Sciatic nerve (tissue), 2 donors: ENCODE data around the gene RIT2. TPM values are rescaled to one million over a fixed set of nuclear protein-coding genes. Genes with fewer than 3 reads are reported as not detected.

ENCODE experiments used
- ATAC-seq: fragments of 200-7000 bp; cut with Tn5 transposase; one replicate; pipeline ENCODE4 v1.9.1; 2020; ENCODE audit warnings: mild to moderate bottlenecking, moderate library complexity
- DNase-seq: peaks from one replicate; pipeline ENCODE4 v3.0.0-alpha.2; 2020; ENCODE audit warnings: low spot score
- intact Hi-C: fragments of 100-400 bp; cut with DNase I; formaldehyde crosslinking; loops from one replicate; pipeline ENCODE4 v1.14.2; 2022
- total RNA-seq: library from RNA; stranded (reverse); fragmentation: NEBNext Ultra II Directional; extraction: Animal tissue kit (Norgen Biotek cat#: 25700); gene quantifications from one replicate; pipeline ENCODE4 v1.2.1, GENCODE V29; 2021
- donor health status: DM: no; HTN: no; CAD: no.
- donor health status: DM: no; HTN: no; CAD: no.

RIT2 gene
- not detected for total RNA-seq

DNA sequence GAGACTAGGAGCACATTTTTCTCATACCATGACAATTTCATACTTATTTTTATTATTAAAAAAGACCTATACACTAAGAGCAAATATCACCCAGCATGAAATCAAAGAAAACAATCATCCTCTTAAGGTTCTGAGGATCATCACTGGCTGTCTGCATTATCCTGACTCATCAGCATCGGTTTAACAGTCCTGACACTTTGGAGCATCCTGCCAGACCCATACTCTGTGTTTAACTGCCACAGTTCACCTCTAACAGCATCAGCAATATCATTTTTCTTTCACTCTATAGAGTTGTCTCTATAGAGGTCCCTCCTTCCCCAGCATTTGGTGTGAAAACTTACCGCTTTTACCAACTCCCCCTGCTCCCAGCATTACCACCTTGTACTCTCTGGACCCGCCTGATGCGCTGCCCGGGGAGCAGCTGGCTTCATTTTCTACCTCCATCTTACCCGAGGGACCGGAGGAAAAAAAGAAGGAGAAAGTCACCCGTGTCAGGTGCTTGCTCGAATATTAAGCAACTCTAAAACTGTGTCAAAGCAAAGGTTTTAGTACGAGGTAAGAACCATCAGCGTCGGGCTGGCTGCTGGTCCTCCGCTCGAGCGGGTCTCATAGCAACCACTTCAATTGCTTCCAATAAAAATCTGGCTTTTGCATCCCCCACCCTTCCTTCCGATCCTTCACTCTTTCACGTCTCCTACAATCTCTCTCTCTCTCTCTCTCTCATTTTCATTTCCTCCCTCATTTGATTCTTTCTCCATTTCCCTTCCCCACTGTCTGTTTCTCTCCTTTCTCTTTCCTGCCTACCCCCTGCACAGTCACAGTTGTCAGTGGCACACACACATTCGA is at the start of gene RIT2:
Gene RIT2 (minus strand): TSS at position 610 of the 846 bp plus-strand sequence.
- ATAC-seq (no peak), DNase-seq (no peak)
- intact Hi-C loops: no loop called here

DNA sequence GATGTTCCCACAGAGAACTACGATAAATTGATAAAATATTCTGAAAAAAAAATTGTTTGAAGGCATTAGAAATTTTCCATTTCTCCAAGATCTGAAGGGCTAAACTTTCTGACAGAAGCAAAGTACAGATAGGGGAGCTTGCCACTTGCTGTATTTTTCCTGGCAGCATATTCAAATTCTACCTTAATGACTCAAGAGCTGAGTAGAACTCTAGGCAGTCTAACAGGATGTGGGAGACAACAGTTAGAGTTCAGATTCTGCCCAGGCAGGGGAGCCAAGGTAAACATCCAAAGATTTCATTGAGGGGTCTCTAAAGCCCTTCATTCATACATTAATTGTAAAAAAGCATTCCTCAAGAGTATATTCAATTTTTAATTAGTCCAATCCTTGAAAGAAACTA is 46.0 kb upstream of the RIT2 start:
- ATAC-seq (no peak), DNase-seq (no peak)
- intact Hi-C loops: no loop called here

DNA sequence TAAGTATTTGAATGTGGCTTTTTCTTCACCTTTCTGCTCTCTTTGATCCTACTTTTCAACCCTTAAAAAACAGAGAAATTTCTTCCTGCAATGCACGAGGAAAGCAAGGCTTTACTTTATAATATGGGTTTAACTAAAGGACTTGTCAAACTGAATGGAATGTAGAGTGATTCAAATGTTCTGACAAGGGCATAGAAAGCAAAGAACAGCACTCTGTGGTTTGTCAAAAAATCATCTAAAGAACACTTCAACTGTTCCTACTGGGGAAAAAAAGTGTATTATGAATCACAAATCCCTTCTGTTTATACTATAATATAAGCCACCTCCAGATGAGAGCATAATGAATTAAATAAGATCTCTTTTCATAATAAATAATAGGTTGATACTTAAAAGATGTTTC is 45.0 kb upstream of the RIT2 start:
- DNase-seq: no peak
- intact Hi-C loops: no loop called here
- ATAC-seq: no peak

DNA sequence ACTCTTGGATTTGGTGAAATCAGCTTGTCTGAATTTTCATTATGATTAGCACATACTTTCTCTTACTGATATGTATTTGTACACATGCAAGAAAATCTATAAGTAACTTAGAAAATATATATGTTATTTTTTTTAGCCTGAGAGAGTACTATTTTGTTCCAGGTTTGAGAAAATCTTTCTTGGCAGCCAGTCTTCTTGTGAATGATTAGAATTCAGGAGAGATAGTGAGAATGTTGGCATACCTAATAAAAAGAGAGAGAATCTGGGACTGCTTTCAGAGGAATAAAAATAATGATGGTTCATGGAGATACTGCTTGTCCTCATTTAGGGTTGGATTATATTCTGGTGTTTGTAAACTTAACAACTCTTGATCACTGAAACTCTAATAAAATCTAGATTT is 44.4 kb upstream of the RIT2 start:
- intact Hi-C loops: no loop called here
- no peak for ATAC-seq
- DNase-seq: no peak

DNA sequence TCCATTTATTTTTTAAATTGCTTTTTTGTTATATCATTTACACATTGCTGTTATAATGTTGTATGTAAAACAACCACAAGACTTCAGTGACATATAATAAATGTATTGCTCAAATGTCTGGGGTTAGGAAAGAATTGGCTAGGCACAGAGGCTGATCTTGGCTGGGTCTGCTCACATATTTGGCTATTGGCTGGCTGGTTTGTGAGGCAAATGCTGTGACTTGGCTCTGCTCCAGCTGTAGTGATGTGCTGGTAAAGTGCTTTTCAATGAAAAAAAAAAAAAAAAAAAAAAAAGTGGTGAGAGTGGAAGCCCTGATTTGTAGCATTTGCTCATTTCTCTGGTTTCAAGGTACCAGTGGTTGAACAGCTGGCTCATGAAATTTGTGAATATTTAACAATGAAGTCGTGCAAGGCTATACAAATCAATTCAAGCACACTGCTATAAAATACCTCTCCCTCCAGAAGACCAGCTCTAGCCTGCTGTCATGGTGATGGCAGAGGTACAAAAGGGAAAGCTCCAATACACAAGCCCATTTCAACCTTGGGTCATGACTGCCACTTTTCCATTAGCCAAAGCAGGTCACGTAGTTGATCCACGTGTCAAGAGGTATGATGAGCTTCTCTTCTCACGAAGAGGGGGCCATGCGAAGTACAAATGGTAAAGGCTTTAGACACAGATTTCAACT is 43.7 kb upstream of the RIT2 start:
- ATAC-seq: no peak

DNA sequence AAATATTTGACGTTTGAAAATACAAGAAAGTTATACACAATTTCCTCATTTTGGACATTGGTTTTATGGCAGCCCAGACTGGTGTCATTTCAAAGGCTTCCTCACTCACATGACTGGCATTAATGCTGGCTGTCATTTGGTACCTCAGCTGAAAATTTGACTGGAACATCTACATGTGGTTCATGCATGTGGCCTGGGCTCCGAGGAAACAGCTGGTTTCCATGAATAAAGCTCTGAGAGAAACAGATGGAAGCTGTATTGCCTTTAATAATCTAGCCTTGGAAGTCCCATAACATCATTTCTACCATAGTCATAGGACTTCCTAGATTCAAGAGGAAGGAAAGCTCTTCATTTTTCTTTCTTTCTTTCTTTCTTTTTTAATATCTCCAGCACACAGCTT is 42.9 kb upstream of the RIT2 start:
- DNase-seq: no peak
- intact Hi-C loops: no loop called here

More for the DNA sequence above, 43.7 kb upstream of the RIT2 start:
- no peak for DNase-seq
- intact Hi-C loops: no loop called here

DNA sequence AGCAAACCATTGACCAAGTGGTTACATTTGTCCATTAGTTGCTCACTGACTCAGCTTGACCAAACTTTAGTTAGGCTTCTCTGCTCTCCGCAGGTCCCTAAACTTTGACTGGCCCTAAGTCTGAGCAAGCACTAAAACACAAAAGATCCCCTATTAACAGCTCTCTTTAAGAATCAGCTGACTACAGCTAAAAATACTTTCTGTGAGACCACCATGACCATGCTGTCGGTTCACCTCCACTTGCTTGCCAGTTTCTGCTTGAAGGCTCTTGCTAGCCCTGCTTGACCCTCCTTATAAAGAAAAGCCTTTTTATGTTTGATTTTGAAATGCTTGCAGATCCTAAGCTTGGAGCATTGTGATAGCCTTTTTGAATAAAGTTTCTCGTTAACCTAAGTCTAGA is 40.4 kb upstream of the RIT2 start:
- intact Hi-C loops: no loop called here
- ATAC-seq (no peak), DNase-seq (no peak)

More for the DNA sequence above, 42.9 kb upstream of the RIT2 start:
- no peak for ATAC-seq

DNA sequence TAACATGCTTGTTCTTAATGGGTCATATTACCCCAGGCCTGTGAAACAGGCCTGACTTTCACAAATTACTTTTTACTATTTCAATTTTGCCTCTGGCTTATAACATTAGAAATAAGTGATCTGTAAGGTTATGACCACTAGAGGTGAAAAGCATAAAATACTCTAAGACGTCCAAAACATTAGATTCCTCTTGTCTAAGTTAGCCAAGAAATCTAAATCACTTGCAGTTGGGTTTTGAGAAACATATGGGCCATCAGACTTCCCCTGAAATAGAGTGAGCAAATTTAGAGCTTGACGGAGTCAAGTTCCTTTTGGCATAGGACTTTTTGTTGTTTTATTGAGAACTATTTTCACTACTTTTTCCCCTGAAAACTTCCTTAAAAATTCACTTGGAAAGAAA is 32.7 kb upstream of the RIT2 start:
- ATAC-seq (no peak), DNase-seq (no peak)
- intact Hi-C loops: no loop called here

DNA sequence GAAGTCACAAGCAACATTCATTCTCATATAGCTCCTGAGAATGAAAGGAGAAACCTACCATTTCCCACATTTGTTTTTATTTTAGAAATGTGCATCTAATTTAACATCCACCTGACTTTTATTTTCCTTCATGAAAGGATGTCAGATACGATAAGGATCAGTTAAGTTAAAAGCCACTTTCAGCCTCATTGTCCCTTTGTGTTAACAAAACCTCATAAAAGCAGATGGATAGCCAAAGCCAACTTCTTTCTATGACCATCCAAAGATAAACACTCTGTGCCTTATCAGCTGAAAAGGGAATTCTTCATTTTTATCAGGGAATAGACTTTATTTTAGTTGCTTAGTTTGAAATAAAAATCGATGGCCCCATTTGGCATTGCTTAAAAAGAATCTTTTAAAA is 25.7 kb upstream of the RIT2 start:
- DNase-seq (no peak), ATAC-seq (no peak)
- intact Hi-C loops: no loop called here

DNA sequence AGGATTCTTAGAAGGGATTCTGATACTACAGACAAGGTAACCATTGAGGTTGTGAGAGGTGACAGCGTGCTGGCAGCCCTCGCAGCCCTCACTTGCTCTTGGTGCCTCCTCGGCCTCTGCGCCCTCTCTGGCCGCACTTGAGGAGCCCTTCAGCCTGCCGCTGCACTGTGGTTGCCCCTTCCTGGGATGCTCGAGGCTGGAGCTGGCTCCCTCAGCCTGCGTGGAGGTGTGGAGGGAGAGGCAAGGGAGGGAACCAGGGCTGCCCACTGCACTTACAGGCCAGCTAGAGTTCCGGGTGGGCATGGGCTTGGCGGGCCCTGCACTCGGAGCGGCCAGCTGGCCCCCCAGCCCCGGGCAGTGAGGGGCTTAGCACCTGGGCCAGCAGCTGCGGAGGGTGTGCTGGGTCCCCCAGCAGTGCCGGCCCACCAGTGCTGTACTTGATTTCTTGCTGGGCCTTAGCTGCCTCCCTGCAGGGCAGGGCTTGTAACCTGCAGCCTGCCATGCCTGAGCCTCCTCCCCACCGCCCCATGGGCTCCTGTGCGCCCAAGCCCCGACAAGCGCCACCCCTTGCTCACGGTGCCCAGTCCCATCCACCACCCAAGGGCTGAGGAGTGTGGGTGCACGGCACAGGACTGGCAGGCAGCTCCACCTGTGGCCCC is 23.9 kb upstream of the RIT2 start:
- no peak for DNase-seq
- intact Hi-C loops: no loop called here
- no peak for ATAC-seq

DNA sequence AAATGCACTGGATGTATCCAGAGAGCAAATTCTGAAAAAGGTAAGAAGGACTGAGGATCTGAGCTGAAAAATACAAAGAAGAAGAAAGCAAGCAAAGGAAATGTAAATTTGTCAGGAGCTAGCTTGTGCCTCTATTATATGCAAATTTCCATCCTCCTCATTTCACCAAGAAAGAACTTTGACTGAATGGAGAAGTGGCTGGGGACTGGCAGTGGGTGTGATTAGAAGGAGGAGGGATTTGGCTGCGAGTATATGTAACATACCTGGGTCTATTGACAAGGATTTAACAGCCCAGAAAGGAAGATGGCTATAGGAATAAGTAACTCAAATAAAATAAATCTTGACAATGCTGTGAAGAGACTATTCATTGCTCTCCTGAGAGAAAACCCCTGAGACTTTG is 19.4 kb upstream of the RIT2 start:
- no peak for DNase-seq
- intact Hi-C loops: no loop called here
- no peak for ATAC-seq

DNA sequence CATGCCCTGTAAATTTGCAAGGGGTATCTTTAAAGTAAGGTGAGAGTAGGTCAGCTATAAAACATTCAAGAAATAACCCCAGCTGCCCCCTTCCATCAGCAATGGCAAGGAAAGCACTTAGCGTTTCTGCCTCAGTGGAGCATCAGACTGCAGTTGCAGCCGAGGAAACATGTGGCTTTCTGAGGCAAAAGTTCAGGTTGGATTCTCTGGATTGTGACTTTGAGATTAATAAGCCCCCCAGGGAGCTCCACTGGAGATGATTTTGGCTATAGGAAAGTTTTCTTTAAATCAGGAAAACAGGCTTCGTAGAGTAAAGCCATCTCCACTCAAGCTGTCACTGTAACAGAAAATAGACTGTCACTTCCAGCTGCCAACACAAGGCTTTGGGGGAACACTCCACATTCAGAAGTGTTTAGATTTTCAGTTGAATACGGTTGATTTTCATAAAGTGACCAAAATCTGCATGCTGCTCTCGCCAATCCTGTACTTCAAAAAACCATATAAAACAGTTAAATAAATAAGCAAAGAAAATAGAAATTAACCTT is 15.3 kb upstream of the RIT2 start:
- intact Hi-C loops: no loop called here
- DNase-seq: no peak
- ATAC-seq: no peak

DNA sequence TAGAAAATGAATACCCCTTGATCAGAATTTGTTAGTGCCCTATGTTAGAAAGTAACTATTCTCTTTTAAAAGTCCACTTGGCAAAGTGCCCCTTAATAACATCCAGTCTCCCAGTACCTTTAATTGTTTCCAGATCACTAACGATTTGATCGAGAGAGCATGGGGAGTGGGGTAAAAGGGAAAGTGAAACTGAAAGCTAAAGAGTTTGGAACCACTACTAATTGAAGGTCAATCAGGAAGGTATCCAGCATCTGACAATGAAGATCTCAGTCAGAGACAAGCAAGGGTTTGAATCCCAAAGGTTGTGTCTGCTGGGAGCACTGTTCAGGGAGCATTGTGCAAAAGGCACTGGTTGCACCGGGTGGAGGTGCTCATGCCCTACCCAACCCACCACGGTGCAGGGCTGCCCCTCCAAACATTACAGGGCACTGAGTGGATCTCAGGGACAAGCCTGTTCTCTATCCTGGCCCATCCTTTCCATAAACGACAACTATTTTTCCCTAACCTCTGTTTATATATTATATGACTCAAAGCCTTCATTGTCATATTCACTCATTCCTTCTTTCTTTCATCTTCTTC is 14.6 kb upstream of the RIT2 start:
- no peak for DNase-seq
- peak; percentile 77 for ATAC-seq
- intact Hi-C loops: no loop called here

DNA sequence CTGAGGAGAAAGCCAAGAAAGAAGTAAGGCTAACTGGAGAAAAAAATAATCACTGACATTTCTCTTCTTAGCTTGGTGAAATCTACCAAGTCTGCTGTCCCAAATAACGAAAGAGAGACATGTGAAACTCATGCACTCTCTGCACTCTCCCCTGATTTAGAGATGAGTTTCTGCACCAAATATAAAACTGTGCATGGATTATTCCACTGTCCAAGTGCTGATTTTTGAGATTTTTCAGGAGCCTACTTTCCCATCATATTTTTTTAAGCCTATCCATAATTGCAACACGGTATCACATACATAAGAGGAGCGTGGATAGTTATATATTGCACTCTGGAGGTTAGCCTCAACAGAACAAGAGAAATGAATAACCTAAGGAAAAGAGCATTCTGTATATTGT is 10.0 kb upstream of the RIT2 start:
- ATAC-seq: no peak
- intact Hi-C loops: no loop called here

DNA sequence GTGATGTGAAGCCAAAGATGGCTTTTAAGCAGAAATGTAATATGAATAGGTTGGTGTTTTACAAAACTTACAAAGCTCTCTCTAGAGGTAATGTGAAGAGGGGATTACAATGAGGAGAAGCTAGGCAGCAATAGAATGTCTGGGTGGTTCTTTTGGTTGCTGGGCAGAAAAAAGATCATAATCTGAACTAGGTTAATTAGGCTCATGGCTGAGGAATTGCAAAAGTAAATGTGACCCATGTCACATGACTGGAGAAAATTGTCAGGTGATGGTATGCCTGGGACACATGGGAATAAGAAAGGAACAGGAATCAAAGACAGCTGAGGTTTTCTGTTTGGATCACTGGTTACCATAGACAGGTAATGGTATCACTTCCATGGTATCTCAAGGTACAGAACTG is 7.5 kb upstream of the RIT2 start:
- DNase-seq (no peak), ATAC-seq (no peak)
- intact Hi-C loops: no loop called here

More for the DNA sequence above, 10.0 kb upstream of the RIT2 start:
- no peak for DNase-seq

DNA sequence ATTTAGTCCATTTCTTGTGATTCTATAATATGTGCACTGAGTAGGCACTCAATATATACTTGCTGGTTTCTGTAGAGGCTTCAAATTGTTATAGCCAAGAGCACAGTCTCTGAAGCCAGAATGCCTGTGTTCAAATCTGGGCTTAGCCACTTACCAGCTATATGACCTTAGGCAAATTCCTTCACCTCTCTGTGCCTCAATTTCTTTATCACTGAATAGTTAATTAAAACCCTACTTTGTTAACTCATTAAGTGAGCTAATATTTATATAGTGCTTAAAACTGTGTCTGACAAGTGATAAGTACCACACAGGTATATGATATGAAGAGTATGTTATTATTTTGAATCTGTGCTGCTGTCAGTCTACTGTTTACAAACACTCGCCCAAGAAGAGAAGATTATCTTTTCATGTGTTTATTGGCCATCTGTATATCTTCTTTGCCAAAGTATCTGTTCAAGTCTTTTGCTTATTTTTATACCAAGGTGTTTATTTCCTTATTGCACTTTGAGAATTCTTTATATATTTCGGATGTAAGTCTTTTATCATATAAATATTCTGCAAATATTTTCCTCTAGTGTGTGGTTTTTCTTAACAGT is 1.3 kb upstream of the RIT2 start:
- intact Hi-C loops: no loop called here
- DNase-seq: no peak
- no peak for ATAC-seq

DNA sequence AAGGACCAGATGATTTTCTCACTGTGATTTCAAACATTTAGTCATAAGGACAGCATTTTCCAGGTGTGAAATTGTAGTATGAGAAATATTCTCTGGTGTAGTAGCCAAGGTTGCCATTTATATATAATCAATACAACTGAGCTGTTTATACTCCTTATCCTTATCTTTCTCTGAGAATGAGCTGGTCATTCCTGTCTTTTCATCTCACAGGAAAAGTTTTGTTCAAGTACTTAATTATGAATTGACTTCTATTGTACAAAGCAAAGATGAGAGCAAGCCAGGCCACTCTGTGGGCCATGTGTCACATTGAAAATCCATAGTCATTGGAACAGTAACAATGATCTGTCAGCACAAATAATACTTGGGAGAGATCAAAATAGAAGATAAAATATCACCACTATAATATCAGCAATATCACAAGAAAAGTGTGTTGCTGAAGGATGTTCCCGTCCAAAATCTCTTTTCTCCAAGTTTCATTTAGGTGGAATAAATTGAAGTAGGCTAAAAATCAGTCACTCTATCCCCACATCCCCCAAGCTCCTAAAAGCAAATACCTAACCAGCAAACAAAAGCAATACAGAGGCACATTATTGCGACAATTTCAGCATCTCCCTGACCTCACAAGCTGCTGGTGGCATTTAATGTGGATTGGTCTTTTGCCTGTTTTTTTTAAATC is 2.1 kb downstream of the RIT2 start:
- intact Hi-C loops: no loop called here
- ATAC-seq (no peak), DNase-seq (no peak)

DNA sequence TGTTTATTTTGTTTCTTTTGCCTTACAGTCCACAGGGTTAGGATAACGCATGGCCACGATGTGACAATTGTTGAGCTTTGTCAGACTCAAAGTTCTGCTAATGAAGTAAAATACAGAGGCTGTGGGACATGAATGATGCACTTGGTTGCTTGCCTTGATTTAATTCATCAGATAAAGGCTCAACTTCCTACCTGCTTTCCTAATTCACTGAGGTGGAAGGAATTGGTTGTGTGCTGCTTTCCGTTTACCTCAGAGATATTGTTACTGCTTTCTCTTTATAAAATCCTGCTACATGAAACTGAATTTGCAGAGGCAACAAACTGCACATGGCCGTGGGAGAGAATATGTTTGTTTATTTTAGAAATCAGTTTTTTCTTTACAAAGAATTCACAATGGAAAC is 6.6 kb downstream of the RIT2 start:
- ATAC-seq: no peak
- intact Hi-C loops: no loop called here
- DNase-seq: no peak

DNA sequence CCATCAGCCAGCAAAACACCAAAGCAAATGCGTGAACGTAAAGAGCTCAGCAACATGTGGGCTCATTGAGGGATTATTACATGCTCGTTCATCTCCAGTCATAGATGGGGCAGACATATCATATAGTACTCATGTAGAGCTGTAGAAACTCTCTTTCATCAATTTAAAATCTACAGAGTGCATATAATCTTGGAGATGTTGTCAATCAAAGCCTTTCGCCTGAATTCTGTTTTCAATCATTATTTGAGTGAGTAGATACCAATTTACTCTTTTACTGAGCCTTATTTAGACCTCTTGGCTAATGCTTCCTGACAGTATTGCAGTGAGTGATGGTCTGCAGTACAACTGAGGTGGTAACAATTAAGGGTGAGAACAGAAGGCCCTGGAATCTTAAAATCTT is 7.0 kb downstream of the RIT2 start:
- intact Hi-C loops: no loop called here
- ATAC-seq: no peak
- DNase-seq: no peak
